Measurements from ENCODE around the gene SMNDC1.

DNA sequence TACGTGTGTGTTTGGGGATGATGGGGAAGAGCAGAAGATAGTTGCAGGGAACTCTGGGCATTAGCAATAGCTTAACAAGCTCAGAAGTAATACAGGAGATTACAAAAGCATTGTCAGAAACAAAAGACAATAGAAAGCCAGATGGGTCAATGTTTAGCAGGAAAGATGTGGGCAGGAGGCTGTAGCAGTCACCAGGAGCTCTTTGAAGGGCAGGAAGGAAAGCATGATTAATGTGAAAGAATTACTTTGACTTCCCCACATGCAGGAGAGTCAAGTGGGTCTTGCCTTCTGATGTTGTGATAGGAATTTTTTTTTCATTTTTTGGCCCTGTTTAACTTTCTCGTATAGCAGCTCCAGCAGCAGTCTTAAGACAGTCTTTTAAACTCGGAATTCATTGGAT, 6.0 kb upstream of the SMNDC1 start:
- TF ChIP-seq, protein P1, sequence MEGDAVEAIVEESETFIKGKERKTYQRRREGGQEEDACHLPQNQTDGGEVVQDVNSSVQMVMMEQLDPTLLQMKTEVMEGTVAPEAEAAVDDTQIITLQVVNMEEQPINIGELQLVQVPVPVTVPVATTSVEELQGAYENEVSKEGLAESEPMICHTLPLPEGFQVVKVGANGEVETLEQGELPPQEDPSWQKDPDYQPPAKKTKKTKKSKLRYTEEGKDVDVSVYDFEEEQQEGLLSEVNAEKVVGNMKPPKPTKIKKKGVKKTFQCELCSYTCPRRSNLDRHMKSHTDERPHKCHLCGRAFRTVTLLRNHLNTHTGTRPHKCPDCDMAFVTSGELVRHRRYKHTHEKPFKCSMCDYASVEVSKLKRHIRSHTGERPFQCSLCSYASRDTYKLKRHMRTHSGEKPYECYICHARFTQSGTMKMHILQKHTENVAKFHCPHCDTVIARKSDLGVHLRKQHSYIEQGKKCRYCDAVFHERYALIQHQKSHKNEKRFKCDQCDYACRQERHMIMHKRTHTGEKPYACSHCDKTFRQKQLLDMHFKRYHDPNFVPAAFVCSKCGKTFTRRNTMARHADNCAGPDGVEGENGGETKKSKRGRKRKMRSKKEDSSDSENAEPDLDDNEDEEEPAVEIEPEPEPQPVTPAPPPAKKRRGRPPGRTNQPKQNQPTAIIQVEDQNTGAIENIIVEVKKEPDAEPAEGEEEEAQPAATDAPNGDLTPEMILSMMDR (IDR thresholded peaks at IDR 0.05; ENCODE audit: low read depth, low read length, missing input control): no peak
- TF ChIP-seq EGR1 (IDR thresholded peaks at IDR 0.05; ENCODE audit: low read depth in 2 of 2) (no peak), ATF3 (IDR thresholded peaks at IDR 0.05) (no peak), JUND (IDR thresholded peaks at IDR 0.05) (no peak), HNF4G (IDR thresholded peaks at IDR 0.05) (no peak), NR2F2 (IDR thresholded peaks at IDR 0.05) (no peak), RAD21 (IDR thresholded peaks at IDR 0.05) (no peak), TAF1 (conservative IDR thresholded peaks at IDR 0.05) (no peak), SP1 (IDR thresholded peaks at IDR 0.05) (no peak), GABPA (IDR thresholded peaks at IDR 0.05 in 1 of 2, conservative IDR thresholded peaks at IDR 0.05 in 1 of 2) (no peak), YY1 (IDR thresholded peaks at IDR 0.05) (no peak)
- TF ChIP-seq, protein P2, sequence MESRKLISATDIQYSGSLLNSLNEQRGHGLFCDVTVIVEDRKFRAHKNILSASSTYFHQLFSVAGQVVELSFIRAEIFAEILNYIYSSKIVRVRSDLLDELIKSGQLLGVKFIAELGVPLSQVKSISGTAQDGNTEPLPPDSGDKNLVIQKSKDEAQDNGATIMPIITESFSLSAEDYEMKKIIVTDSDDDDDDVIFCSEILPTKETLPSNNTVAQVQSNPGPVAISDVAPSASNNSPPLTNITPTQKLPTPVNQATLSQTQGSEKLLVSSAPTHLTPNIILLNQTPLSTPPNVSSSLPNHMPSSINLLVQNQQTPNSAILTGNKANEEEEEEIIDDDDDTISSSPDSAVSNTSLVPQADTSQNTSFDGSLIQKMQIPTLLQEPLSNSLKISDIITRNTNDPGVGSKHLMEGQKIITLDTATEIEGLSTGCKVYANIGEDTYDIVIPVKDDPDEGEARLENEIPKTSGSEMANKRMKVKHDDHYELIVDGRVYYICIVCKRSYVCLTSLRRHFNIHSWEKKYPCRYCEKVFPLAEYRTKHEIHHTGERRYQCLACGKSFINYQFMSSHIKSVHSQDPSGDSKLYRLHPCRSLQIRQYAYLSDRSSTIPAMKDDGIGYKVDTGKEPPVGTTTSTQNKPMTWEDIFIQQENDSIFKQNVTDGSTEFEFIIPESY (IDR thresholded peaks at IDR 0.05): no peak
- TF ChIP-seq, protein P3, sequence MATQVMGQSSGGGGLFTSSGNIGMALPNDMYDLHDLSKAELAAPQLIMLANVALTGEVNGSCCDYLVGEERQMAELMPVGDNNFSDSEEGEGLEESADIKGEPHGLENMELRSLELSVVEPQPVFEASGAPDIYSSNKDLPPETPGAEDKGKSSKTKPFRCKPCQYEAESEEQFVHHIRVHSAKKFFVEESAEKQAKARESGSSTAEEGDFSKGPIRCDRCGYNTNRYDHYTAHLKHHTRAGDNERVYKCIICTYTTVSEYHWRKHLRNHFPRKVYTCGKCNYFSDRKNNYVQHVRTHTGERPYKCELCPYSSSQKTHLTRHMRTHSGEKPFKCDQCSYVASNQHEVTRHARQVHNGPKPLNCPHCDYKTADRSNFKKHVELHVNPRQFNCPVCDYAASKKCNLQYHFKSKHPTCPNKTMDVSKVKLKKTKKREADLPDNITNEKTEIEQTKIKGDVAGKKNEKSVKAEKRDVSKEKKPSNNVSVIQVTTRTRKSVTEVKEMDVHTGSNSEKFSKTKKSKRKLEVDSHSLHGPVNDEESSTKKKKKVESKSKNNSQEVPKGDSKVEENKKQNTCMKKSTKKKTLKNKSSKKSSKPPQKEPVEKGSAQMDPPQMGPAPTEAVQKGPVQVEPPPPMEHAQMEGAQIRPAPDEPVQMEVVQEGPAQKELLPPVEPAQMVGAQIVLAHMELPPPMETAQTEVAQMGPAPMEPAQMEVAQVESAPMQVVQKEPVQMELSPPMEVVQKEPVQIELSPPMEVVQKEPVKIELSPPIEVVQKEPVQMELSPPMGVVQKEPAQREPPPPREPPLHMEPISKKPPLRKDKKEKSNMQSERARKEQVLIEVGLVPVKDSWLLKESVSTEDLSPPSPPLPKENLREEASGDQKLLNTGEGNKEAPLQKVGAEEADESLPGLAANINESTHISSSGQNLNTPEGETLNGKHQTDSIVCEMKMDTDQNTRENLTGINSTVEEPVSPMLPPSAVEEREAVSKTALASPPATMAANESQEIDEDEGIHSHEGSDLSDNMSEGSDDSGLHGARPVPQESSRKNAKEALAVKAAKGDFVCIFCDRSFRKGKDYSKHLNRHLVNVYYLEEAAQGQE (IDR thresholded peaks at IDR 0.05): no peak

Measured in liver (tissue), 3 donors.